Fibroblast of lung (primary cell): ENCODE measurements around the gene EGLN2. TPM values are rescaled to one million over a fixed set of nuclear protein-coding genes. Genes with fewer than 3 reads are reported as not detected.
A peak's percentile ranks its signal among the peaks of the same experiment; 100 is the strongest.

Source experiments
- DNase-seq, 2 donors: peaks; one replicate each; pipeline versions ENCODE4 v3.0.0 to v3.0.0-alpha.2; 2010; ENCODE audit warnings: low read depth in 2 of 2
- H2AFZ ChIP-seq: 2 replicates; pipeline ENCODE4 v1.5.1; 2012; ENCODE audit warnings: low read length, control low read depth, inconsistent platforms
- H3K27ac ChIP-seq: 2 replicates; pipeline ENCODE4 v1.5.1; 2011; ENCODE audit warnings: low read length, control low read depth; ENCODE audit not compliant: insufficient read depth
- H3K27me3 ChIP-seq: 2 replicates; pipeline ENCODE4 v1.5.1; 2011; ENCODE audit warnings: mild to moderate bottlenecking, low read length; ENCODE audit not compliant: control insufficient read depth, insufficient read depth
- H3K36me3 ChIP-seq: 2 replicates; pipeline ENCODE4 v1.5.1; 2011; ENCODE audit warnings: low read length; ENCODE audit not compliant: control insufficient read depth, insufficient read depth
- H3K4me1 ChIP-seq: 2 replicates; pipeline ENCODE4 v1.5.1; 2011; ENCODE audit warnings: low read length; ENCODE audit not compliant: control insufficient read depth, insufficient read depth; ENCODE audit errors: extremely low read depth
- H3K4me2 ChIP-seq: 2 replicates; pipeline ENCODE4 v1.5.1; 2011; ENCODE audit warnings: low read length, control low read depth; ENCODE audit not compliant: insufficient read depth; ENCODE audit errors: extremely low read depth
- H3K4me3 ChIP-seq, 4 experiments: fragments of 200-600 bp in 1 of 4; sonication (generic) in 1 of 4; replicated peaks in 1 of 4; 2 replicates each; pipeline ENCODE4 v1.5.1; 2011 to 2016; ENCODE audit warnings: low read length in 4 of 4, low read depth in 3 of 4, mild to moderate bottlenecking in 3 of 4, control low read depth in 2 of 4, inconsistent platforms in 1 of 4, mixed read lengths in 1 of 4; ENCODE audit not compliant: insufficient read depth in 1 of 4; ENCODE audit errors: control extremely low read depth in 1 of 4
- H3K79me2 ChIP-seq: 2 replicates; pipeline ENCODE4 v1.5.1; 2012; ENCODE audit warnings: mild to moderate bottlenecking, low read length, inconsistent platforms; ENCODE audit not compliant: control insufficient read depth, insufficient read depth
- H3K9ac ChIP-seq: 2 replicates; pipeline ENCODE4 v1.5.1; 2011; ENCODE audit warnings: mild to moderate bottlenecking, low read length, control low read depth; ENCODE audit not compliant: insufficient read depth
- H3K9me3 ChIP-seq: 2 replicates; pipeline ENCODE4 v1.5.1; 2012; ENCODE audit warnings: low read depth, low read length; ENCODE audit not compliant: control insufficient read depth, insufficient read depth
- H4K20me1 ChIP-seq: 2 replicates; pipeline ENCODE4 v1.5.1; 2011; ENCODE audit warnings: low read length; ENCODE audit not compliant: control insufficient read depth, insufficient read depth; ENCODE audit errors: extremely low read depth
- CTCF ChIP-seq, 2 donors: IDR thresholded peaks in 1 of 2; conservative IDR thresholded peaks in 1 of 2; 1 replicate in 1 of 2; 2 replicates in 1 of 2; pipeline ENCODE4 v1.5.1; 2011 to 2012; ENCODE audit warnings: low read length in 2 of 2, control low read depth in 1 of 2, inconsistent platforms in 1 of 2, low read depth in 1 of 2, mild to moderate bottlenecking in 1 of 2
- EZH2 ChIP-seq: IDR thresholded peaks from 2 replicates; pipeline ENCODE4 v1.5.1; 2012; ENCODE audit warnings: low read length, control low read depth, mild to moderate bottlenecking; ENCODE audit errors: missing control alignments
- polyA plus RNA-seq, 2 donors: library from polyadenylated mRNA; depleted of rRNA in 1 of 2; stranded (reverse) in 1 of 2; unstranded in 1 of 2; fragments of >200 nt; gene quantifications; 2 replicates each; pipeline ENCODE4 v1.2.1, GENCODE V29; 2011 to 2012; ENCODE audit warnings: missing spikeins in 1 of 2
- total RNA-seq: library from RNA; depleted of rRNA; stranded (reverse); fragments of >200 nt; gene quantifications from 2 replicates; pipeline ENCODE4 v1.2.1, GENCODE V29; 2014

The EGLN2 gene
- total and polyA plus RNA-seq, 2 donors (not counting 1 experiment from before 2014, with no cell fraction given): 27.3 to 106 TPM

GRCh38 chr19:40775632-40776022 is 23.4 kb upstream of the EGLN2 start:
- no peaks in the 10 kb centered on the region for H3K79me2 ChIP-seq
- no peak overlapping the region for H3K27ac ChIP-seq
- H3K9ac ChIP-seq: no peak overlapping the region
- H3K9me3 ChIP-seq: no peaks in the 10 kb centered on the region
- H2AFZ ChIP-seq: no peak overlapping the region
- no peak for TF ChIP-seq CTCF (conservative IDR thresholded peaks at IDR 0.05 in 1 of 2, IDR thresholded peaks at IDR 0.05 in 1 of 2; ENCODE audit: low read depth in 1 of 2, low read length in 2 of 2)
- TF ChIP-seq EZH2: no peak
- no peaks in the 10 kb centered on the region for H3K27me3 ChIP-seq
- H3K4me2 ChIP-seq: no peak overlapping the region
- no peak overlapping the region for H3K4me3 ChIP-seq
- H4K20me1 ChIP-seq: no peaks in the 10 kb centered on the region
- peaks cover 1% of the 10 kb centered on the region for H3K36me3 ChIP-seq
- no peak for DNase-seq
- peaks cover 11% of the 10 kb centered on the region for H3K4me1 ChIP-seq

DNA sequence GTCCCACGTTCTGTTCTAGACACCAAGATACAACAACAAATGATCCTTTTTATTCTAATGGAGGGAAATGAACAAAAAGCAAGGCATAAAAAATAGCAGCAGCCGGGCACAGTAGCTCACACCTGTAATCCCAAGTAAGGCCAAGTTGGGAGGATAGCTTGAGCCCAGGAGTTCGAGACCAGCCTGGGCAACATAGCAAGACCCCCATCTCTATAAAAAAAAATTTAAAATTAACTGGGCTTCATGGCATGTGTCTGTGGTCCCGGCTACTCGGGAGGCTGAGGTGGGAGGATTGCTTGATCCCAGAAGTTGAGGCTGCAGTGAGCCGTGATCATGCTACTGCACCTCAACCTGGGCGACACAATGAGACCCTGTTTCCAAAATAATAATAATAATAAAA is 22.6 kb upstream of the EGLN2 start:
- TF ChIP-seq EZH2 (no peak), CTCF (conservative IDR thresholded peaks at IDR 0.05 in 1 of 2, IDR thresholded peaks at IDR 0.05 in 1 of 2; ENCODE audit: low read depth in 1 of 2, low read length in 2 of 2) (no peak)

DNA sequence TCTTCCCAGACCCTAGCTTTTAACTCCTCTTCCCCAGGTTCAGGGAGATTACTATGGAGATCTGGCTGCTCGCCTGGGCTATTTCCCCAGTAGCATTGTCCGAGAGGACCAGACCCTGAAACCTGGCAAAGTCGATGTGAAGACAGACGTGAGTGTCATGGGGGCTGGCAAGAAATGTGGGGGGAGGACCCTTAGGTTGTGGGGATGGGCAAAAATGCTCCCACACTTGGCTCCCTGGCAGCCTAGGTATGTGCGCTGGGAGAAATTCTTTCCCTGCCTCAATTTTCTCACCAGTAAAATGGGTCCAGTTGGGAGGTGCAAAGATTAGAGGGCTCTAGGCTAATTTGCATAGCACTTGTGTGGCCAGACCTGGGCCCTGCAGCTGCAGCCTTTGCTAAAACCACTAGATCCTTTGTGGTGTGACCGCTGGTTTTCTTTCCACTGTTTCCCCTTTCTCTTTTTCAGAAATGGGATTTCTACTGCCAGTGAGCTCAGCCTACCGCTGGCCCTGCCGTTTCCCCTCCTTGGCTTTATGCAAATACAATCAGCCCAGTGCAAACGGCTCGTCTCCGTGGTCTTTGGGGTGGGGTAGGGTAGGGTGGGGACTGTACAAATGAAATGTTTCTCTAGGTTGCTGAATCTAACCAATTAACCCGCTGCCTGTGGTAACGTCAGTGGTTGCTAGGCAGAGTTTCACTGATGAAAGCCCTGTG is 21.9 kb upstream of the EGLN2 start:
- peaks cover 1% of the 10 kb centered on the region for H3K36me3 ChIP-seq
- peak overlapping the region; percentile 89 for H2AFZ ChIP-seq
- TF ChIP-seq EZH2: no peak
- TF ChIP-seq CTCF (conservative IDR thresholded peaks at IDR 0.05 in 1 of 2, IDR thresholded peaks at IDR 0.05 in 1 of 2; ENCODE audit: low read depth in 1 of 2, low read length in 2 of 2): no peak
- H3K27me3 ChIP-seq: no peaks in the 10 kb centered on the region
- H3K4me3 ChIP-seq: peak overlapping the region; percentile 60 to 86 (median 74)
- no peaks in the 10 kb centered on the region for H4K20me1 ChIP-seq
- H3K9me3 ChIP-seq: no peaks in the 10 kb centered on the region
- peaks cover 11% of the 10 kb centered on the region for H3K4me1 ChIP-seq
- H3K27ac ChIP-seq: peak overlapping the region; percentile 87
- no peaks in the 10 kb centered on the region for H3K79me2 ChIP-seq
- peak overlapping the region; percentile 70 for H3K9ac ChIP-seq
- peak; percentile 88 to 92 for DNase-seq
- peak overlapping the region; percentile 99 for H3K4me2 ChIP-seq

More for the DNA sequence above, 22.6 kb upstream of the EGLN2 start:
- Histone ChIP-seq H3K79me2 (no peaks in the 10 kb centered on the region), H2AFZ (no peak overlapping the region), H4K20me1 (no peaks in the 10 kb centered on the region), H3K4me2 (peak overlapping the region; percentile 99), H3K9ac (no peak overlapping the region), H3K36me3 (peaks cover 1% of the 10 kb centered on the region), H3K9me3 (no peaks in the 10 kb centered on the region), H3K4me3 (no peak overlapping the region), H3K4me1 (peaks cover 11% of the 10 kb centered on the region), H3K27me3 (no peaks in the 10 kb centered on the region), H3K27ac (no peak overlapping the region)
- no peak for DNase-seq
